ENCODE measurements around the gene FSTL5.

Gene FSTL5

DNA sequence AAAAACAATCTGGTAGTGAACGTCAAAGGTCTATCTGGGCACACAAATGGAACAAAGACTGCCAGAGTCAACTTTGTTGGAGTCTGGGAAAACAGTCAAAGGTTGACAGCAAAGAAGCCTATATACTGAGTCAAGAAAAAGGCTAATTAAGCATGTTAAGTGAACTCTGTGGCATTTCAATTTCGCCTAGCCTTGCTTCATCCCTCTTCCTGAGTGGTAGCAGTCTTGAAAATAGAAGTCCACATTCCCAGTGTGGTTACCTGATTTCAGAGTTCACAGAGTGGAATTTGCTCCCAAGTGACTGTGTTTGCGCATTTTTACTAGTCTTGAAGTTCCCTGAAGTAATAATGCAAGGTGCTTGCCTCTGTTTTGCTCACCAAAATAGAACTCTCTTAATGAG, 760.0 kb downstream of the FSTL5 start:
- no peak overlapping the region for H3K27ac ChIP-seq
- TF ChIP-seq ZFX (IDR thresholded peaks at IDR 0.05; ENCODE audit: borderline replicate concordance), result no peak
- TF ChIP-seq, protein P1, sequence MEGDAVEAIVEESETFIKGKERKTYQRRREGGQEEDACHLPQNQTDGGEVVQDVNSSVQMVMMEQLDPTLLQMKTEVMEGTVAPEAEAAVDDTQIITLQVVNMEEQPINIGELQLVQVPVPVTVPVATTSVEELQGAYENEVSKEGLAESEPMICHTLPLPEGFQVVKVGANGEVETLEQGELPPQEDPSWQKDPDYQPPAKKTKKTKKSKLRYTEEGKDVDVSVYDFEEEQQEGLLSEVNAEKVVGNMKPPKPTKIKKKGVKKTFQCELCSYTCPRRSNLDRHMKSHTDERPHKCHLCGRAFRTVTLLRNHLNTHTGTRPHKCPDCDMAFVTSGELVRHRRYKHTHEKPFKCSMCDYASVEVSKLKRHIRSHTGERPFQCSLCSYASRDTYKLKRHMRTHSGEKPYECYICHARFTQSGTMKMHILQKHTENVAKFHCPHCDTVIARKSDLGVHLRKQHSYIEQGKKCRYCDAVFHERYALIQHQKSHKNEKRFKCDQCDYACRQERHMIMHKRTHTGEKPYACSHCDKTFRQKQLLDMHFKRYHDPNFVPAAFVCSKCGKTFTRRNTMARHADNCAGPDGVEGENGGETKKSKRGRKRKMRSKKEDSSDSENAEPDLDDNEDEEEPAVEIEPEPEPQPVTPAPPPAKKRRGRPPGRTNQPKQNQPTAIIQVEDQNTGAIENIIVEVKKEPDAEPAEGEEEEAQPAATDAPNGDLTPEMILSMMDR (IDR thresholded peaks at IDR 0.05), result no peak

DNA sequence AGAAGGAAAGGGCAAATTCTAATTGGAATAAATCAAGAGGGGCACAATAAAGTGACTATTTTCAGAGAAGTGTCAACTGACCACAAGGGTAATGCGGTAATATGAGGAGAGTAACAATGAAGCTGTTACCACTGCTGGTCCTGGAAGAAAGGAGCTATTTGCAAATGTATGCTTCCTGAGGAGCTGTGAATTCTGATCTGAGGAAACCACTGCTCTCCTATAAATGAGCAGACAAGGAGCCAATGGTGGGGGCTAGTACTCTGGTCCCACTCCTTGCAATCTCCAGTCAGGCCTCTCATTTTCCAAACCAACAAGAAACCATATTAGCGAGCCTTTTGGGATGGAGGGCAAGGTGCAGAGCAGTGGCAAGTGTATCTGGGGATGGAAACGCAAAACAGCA, 770.2 kb downstream of the FSTL5 start:
- H3K27ac ChIP-seq, result no peak overlapping the region
- TF ChIP-seq, protein P1 (IDR thresholded peaks at IDR 0.05), result no peak
- no peak for TF ChIP-seq ZFX (IDR thresholded peaks at IDR 0.05; ENCODE audit: borderline replicate concordance)

DNA sequence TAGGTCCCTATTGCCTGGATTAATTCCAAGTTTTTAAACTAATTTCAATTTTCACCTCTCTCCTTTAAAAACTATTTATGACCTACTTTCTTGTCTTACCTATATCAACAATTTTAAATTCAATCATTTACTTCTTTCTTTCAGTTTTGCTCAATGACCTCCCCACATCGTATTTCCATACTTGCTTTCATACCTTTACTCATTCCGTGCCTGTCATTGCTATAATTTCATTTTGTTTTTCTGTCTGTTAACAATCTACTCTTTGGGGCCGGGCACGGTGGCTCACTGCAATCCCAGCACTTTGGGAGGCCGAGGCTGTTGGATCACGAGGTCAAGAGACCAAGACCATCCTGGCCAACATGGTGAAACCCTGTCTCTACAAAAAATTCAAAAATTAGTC, 781.1 kb downstream of the FSTL5 start:
- no peak overlapping the region for H3K27ac ChIP-seq
- TF ChIP-seq, protein P1 (IDR thresholded peaks at IDR 0.05), result no peak
- TF ChIP-seq ZFX (IDR thresholded peaks at IDR 0.05; ENCODE audit: borderline replicate concordance), result no peak

DNA sequence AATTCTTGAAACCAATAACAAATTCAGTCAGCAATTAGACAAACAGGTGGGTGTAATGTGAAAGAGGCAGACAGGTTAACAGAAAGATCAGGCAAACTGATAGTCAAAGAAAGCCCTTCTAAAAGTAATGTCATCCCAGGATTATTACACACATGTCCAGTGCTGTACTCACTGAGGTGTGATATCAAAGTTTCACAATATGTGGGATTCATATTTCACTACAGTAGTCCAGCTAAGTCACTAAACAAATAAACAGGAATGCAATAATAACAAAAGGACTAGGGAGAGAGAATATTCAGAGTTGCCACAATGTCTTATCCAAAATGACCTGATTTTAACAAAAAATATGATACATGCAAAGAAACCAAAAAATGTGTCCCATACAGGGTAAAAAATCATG, 787.5 kb downstream of the FSTL5 start:
- no peak overlapping the region for H3K27ac ChIP-seq
- TF ChIP-seq, protein P1 (IDR thresholded peaks at IDR 0.05), result no peak
- no peak for TF ChIP-seq ZFX (IDR thresholded peaks at IDR 0.05; ENCODE audit: borderline replicate concordance)

DNA sequence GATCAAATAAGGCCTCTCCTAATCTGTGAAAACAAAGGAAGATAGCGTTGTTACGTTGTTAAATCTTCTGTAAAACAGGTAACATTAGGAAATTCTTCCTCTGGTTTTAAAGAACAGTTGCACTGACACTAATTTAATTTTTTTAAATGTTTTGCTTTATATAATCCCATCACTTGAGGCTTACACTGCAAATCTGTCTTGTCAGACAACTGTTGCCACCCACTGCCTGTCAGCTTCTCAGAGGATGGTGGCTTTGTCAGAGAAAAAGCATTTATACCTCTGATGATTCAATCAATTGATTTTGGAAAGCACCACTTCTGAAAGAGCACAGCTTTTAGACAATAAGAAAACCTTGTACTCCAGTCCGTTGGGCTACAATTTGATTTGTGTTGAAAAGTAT, 799.1 kb downstream of the FSTL5 start:
- H3K27ac ChIP-seq, result no peak overlapping the region
- TF ChIP-seq, protein P1 (IDR thresholded peaks at IDR 0.05), result no peak
- no peak for TF ChIP-seq ZFX (IDR thresholded peaks at IDR 0.05; ENCODE audit: borderline replicate concordance)

DNA sequence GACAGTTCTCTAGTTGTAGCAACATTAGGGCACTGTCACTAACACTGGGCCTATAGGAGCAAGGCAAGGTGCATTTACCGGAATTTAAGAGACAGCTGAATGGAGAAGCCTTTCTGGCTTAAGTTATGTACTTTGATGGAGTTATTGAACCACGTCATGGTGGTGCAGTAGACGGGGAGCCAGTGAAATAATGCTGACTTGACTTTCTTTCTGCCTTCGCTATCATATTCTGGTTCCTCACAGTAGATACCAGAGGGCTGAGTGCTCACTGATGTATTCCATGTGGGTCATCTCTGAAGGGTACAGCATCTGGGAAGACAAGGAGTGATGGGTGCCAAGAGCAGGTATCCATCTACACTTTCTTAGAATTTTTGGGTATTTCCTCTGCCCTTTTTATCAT, 802.8 kb downstream of the FSTL5 start:
- no peak overlapping the region for H3K27ac ChIP-seq
- TF ChIP-seq, protein P1 (IDR thresholded peaks at IDR 0.05), result no peak
- no peak for TF ChIP-seq ZFX (IDR thresholded peaks at IDR 0.05; ENCODE audit: borderline replicate concordance)

DNA sequence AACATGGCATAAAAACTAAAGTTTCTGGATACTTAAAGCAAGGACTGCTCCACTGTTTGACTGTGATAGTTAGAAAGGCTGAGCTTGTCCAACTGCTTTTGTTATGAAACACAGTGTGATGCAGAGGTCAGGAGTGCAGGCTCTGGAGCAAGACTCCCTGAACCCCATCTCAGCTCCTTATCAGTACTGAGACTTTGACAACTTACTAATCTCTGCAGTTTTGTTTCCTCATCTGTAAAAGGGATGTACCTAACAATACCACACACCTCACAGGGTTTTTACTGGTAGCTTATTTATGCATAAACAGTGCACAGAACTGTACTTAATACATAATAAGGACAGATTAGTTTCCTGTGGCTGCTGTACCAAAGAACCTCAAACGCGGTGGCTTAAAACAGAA, 804.3 kb downstream of the FSTL5 start:
- H3K27ac ChIP-seq, result no peak overlapping the region
- no peak for TF ChIP-seq ZFX (IDR thresholded peaks at IDR 0.05; ENCODE audit: borderline replicate concordance)
- TF ChIP-seq, protein P1 (IDR thresholded peaks at IDR 0.05), result no peak
